NCI-H510A treated with DMSO at 0.1 percent for 48 hours (cell line): ENCODE data around the gene IFNG.

Experiments
- DNase-seq: peaks from one replicate; lab custom pipeline; 2025; lab: John Stamatoyannopoulos, UW

The IFNG gene

DNA sequence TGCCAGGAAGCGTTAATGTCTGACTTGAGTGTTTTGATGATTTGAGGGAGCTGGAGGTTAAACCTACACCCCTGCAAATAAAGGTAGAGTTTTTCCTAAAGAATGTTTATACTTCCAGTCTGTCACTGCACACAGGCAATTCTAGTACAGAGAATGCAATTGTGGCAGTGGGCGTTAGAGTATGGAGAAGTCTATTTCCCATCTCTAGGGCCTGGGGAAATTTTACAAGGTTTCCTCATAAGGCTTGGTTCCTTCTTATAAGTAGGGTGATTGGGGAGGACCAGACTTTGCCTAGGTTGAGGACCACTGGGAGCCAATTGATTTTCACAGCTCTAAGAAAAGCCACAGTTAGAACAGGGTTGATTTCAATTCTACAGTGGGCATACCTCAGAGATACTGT is 44.3 kb downstream of the IFNG start:
- no peak for DNase-seq

DNA sequence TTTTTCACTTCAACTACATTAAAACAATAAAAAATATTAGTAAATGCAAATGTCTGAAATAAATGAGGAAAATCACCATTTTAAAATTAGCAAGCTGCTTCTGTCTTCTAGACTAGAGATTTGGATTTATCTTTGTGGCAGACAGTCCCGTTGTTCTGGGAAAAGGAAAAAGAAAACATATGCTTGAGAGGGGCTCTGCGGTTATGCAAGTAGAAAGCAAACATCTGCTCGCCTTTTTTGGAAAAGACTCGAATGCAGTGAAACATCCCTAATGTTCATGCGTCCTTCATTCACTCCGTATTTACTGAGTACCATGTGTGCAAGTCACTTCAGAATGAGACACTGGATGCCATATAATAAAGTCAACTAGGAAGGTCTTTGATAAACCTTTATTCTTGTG is 44.9 kb downstream of the IFNG start:
- no peak for DNase-seq

- DNase-seq, result no peak
Observed at GRCh38 chr12:68113644-68114043, 45.9 kb downstream of the IFNG start.

DNA sequence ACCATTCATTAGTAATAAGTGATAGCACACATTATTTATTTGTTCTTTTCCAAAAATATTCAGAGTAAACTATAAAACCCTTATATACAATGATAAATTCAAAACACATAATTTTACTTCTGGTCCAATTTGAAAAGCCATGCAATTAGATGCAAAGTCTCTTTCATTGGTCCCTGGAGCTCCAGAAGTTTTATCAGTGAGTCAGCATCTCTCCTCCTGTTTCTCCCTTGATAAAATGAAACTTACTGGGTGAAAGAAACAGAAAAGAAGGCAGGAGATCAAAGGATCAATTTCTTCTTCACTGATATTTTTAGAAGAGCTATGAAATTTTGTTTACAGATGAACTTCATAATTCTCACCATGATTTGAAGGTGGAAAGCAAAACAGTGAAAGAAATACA is 47.5 kb downstream of the IFNG start:
- no peak for DNase-seq

- DNase-seq, result no peak
Observed at GRCh38 chr12:68109444-68110217, 49.9 kb downstream of the IFNG start.

DNA sequence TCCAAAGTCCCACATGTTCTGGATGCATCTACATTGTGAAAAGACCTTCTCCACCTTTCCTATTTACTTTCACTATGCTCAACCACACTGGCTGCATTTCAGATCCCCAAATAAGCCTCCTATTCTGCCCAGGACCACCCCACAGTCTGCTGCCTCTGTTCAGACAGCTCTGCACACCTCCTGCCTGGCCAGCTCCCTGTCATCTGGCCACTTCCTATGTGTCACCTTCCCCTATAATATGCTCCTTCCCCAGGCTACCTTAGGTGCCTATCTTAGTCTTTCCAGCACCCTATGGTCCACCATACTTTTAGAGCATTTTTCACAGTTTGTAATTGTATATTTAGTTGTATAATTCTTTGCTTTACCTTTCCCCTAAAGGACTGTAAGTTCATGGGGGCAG is 50.5 kb downstream of the IFNG start:
- no peak for DNase-seq

- no peak for DNase-seq
Observed at GRCh38 chr12:68106660-68107059, 52.9 kb downstream of the IFNG start.

DNA sequence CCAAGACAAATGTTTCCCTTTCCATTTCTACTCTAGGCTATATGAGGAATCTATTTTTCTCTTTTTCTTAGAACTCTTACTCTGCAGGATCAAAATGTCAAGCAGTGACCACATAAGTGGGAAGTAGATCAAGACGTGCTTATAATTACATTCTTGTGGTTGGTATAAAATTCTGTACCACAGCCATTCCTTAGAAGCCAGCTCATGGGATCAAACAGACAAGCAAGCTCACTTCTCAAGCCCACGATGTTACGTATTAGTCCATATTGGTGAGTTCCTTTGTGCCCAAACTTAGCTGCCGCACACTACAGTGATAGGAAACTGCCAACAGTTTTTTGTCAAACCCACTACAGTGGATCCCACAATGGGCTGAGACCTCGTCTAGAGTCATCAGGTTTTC is 53.4 kb downstream of the IFNG start:
- no peak for DNase-seq
